Measurements from ENCODE around the gene ZDHHC21.
A peak's percentile ranks its signal among the peaks of the same experiment; 100 is the strongest.
"Not testable (repeated sequence)": the region's sequence is repeated elsewhere in the genome, so short reads cannot be mapped to it uniquely, and the experiment has no call there.

Gene ZDHHC21

GRCh38 chr9:14678776-14679175 is 14.5 kb downstream of the ZDHHC21 start:
- no peak for DNase-seq

- no peak for DNase-seq
Observed at GRCh38 chr9:14677872-14678271, 15.4 kb downstream of the ZDHHC21 start.

DNA sequence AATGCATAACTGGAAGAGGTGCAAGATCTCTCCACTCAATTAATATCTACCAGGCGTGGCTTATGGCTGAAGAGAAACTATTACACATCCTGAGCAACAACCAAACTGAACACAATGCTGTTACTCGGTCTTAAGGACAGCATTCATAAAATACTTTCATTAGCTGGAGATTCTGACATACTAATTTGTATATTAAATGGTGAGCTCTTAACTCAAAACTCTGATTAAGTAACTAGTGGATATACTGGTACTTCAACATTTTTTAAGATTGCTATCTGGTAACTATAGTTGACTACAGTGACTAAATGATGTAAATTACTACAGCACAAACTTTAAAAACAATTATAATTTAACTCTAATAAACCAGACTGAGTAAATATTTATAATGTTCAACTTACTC is 15.8 kb downstream of the ZDHHC21 start:
- no peak for DNase-seq

DNA sequence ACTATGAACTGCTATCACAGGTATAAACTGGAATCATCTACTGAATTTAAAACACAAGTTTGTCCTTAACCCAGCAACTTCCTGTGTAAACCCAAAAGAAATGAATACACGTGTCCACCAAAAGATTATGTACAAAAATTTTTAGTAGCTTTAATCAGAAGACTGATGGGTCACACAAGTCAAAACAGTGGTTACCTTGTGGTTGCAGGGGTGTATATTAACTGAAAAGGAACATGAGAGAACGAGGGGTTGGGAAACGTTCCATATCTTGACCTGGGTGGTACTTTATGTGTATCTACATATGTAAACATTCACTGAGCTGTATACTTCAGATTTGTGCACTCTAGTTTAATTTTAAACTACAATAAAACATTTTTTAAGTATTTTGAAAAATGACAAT is 18.6 kb downstream of the ZDHHC21 start:
- DNase-seq = no peak

DNA sequence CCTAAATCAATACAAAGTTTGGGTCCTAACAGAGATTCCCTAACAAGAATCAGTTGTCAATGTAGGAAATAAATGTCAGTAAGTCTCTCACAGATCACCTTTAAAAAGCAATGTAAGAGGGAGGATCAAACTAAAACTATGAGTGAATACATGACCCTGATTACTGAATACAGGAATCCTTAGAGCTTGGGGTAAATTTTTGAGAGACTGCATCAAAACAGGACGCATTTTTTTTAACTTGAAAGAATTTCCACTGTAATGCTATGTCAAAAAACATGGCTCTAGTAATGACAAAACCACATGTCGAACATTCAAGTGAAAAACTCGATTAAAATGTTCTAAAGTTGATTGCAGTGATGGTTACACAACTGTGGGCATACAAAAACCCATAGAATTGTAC is 21.9 kb downstream of the ZDHHC21 start:
- no peak for DNase-seq

- DNase-seq = peak; percentile 44
Observed at GRCh38 chr9:14670718-14671117, 22.5 kb downstream of the ZDHHC21 start.

- not testable (repeated sequence) for DNase-seq
Observed at GRCh38 chr9:14664022-14664421, 29.2 kb downstream of the ZDHHC21 start.

- DNase-seq = no peak
Observed at GRCh38 chr9:14662060-14662453, 31.2 kb downstream of the ZDHHC21 start.

DNA sequence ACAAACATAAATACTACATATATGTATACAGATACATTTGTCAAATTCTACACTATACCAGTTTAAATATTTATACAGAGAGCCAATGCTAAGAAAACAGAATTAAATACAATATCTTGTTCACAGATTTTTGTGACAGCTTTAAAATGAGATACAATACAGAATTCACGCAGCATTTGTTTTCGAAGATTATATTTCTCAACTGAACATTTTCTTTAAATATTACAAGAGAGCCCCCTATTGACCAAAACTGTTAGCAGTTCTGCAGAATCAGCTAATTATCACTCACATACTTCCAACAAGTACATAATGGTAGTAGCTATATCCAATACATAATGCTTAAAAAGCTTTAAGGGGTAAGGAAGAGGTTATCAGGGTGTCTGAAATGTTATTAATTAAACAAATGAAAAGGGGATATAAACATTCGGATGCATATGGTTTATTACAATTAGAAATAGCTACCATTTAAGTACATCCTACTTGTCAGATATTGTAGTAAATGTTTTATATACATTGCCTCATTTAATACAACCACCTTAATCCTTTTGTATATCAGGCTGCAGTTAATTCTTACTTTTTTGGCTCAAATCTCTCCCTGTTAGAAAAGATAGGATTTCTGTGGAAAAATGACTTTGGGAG is 31.7 kb downstream of the ZDHHC21 start:
- DNase-seq = peak; percentile 33

DNA sequence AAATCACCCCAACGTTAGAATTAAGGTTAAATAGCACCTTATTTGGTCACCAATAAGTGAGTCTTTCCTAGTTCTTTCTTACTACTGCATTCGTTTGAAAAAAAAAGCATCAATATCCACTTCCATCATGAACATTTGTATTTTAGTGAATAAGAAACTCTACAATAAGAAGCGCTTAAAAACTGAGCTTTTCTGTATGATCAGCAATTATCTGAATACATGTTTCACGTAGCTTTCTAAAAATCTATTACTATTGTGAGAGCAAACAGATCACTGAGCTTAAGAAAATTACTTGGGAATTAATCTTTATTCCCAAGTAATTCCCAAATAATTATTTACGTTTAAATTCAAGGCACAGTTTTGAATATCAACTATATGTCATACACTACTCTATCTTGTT is 32.5 kb downstream of the ZDHHC21 start:
- DNase-seq = no peak

GRCh38 chr9:14654932-14655331 is 38.3 kb downstream of the ZDHHC21 start:
- DNase-seq = no peak

DNA sequence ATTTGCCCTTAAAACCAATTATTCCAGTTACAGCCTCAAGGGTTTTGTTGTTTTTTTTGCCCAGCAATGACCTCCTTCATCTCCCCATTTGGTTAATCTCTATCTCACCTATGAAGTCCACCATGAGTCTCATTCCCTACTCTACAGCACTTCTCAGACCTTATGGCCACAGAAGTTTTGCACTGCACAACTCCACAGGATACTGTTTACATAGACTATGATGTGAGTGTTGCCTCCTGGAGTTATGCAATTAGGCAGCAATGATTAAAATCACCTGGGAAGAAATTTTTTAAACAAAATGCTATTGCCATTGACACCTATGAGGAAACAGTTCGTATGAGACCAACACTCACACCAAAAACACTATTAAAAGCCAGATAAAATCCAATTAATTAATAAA is 39.7 kb downstream of the ZDHHC21 start:
- DNase-seq = no peak

DNA sequence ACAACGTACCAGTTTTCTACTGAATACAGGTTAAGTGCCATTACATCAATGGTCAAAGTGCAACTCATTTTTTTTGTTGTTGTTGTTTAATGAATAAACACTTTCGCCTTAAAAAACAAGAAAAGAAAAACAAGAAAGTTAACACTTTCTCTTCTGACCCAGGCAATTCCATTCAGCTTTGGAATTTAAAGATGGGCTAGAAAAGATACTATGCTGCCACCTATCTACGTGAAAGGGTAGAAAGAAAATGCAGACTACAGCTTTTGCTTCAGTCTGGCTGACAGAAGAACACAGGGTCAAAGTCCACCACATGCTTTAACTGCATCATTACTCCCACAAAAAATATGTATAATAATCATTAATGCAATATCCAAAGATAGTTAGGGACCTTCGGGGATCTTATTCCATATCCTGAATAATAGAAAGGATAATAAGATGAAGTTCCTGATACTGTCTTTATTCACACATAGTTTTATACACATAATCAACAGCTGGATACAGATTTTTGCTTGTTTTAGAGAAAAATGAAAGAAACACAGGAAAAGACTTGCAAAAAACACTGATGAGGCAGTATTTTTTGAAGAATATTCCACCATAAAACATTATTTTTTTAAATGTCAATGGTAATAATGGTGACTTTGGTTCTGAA is 40.4 kb downstream of the ZDHHC21 start:
- DNase-seq = peak; percentile 57

DNA sequence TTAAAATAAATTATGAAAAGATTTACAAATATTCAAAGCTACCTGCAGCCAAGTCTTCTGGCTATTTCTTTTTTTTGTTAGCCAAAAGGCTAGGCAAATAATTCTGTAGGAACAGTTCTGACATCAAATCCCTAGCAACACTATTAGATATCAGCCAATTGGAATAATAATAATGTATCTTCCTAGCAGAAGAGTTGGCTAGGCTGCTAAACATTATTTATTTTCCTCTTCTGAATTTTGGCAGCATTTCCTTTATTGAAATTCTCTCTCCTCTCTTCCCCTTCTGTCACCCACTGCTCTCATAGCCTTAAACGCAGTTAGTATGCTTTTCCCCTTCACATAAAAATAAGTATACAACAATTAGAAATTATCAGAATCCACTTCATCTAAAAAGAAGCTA is 42.6 kb downstream of the ZDHHC21 start:
- DNase-seq = no peak

DNA sequence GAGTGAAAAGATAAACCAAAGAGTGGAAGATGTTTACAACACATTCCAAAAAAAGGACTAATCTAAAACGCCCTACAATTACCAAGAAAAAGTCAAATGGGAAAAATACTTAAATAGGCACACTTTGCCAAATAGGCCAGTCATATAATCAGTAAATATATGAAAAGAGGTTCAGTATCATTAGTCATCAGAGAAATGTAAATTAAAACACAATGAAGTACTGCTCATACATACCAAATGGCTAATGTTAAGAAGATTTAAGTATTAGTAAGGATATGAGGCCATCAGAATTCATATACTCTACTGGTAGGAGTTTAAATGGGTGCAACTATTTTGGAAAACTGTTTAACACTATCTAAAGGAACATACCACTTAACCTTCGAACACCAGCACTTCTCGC is 47.6 kb downstream of the ZDHHC21 start:
- DNase-seq = peak; percentile 60

GRCh38 chr9:14640967-14641366 is 52.3 kb downstream of the ZDHHC21 start:
- no peak for DNase-seq

DNA sequence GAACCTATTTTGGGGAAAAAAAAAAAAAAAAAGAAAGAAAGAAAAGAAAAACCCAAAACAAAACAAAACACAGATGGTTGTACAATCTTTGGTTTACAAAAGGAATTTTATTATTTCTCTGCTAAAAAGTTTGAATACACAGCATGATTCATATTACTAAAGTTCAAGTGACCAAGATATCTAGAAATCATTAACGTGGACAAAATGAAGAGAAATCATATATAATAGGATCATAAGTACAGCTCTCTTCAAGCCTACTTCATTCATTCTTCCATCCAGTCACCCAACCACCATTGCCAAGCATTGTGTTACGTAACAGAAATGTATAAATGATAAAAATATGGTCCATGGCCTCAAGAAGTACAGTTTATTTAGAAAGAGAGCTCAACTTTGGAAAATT is 52.9 kb downstream of the ZDHHC21 start:
- no peak for DNase-seq

- DNase-seq = no peak
Observed at GRCh38 chr9:14633906-14634565, 59.2 kb downstream of the ZDHHC21 start.

GRCh38 chr9:14633148-14633547 is 60.1 kb downstream of the ZDHHC21 start:
- no peak for DNase-seq

- no peak for DNase-seq
Observed at GRCh38 chr9:14627513-14627912, 65.7 kb downstream of the ZDHHC21 start.

GRCh38 chr9:14618836-14619420 is 74.3 kb downstream of the ZDHHC21 start:
- DNase-seq = no peak

DNA sequence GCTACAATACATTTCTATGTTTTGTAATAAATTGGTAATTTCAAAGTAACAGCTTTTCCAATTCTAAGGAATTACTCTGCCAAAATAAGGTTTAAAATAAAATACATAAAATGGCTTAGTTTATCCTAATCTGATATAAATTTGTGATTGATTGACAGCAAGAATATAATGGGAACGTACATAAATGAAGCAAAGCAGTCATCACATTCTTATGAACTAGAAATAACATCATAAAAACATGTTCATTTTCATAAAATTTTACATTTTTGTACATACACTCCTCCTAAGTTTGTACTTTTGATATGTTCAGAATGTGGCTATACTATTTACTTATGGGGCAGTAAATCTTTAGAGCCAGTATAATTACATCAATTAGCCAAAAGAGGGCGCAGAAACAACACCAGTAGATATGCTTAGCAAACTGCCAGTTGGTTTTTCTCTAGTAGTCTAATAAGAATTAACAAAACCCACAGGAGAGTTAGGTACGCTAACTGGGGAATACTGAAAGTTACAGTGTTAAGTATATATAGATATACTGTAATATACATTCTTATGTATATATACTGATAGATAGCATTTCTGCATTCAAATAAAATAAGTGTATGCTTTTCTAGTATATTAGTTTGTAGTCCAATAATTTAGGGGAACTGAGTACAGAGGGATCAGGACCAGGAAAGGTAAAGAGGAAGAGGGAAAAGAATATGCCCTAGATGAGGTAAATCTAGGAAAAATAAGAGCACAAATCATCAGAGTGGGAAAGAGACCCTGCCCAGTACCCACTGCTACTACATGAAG is 76.8 kb downstream of the ZDHHC21 start:
- peak; percentile 76 for DNase-seq

- no peak for DNase-seq
Observed at GRCh38 chr9:14608540-14608939, 84.7 kb downstream of the ZDHHC21 start.

Data from HCEC 1CT (cell line).